ENCODE measurements around the gene ZFPL1. TPM values are rescaled to one million over a fixed set of nuclear protein-coding genes. Genes with fewer than 3 reads are reported as not detected.

Gene ZFPL1
- total and polyA plus RNA-seq, 4 donors: 12.3 to 19.2 (median 16.3) TPM

GRCh38 chr11:65060913-65061408 is 23.1 kb upstream of the ZFPL1 start:
- WGBS: 82% methylated on average over 9 of the region's 9 CpGs
- Histone ChIP-seq H3K9me3 (ENCODE audit: control insufficient read depth in 4 of 4, low read length in 3 of 4) (no peaks in the 10 kb centered on the region), H3K9ac (ENCODE audit: low read depth in 1 of 2, low read length in 2 of 2) (no peak overlapping the region), H3K27ac (ENCODE audit: low read depth in 1 of 2, low read length in 2 of 2) (no peak overlapping the region), H3K27me3 (ENCODE audit: control insufficient read depth in 4 of 4, insufficient read depth in 4 of 4, low read length in 3 of 4) (no peaks in the 10 kb centered on the region), H3K4me1 (ENCODE audit: control insufficient read depth in 4 of 4, insufficient read depth in 4 of 4, low read length in 3 of 4) (peaks cover 0 to 4% (median 1%) of the 10 kb centered on the region in 4 donors), H3K4me3 (ENCODE audit: low read depth in 1 of 3, low read length in 3 of 3) (no peak overlapping the region), H3K36me3 (ENCODE audit: control insufficient read depth in 4 of 4, insufficient read depth in 3 of 4, low read depth in 1 of 4, low read length in 3 of 4) (no peaks in the 10 kb centered on the region)
- TF ChIP-seq RAD21 (IDR thresholded peaks at IDR 0.05) (no peak), CTCF (IDR thresholded peaks at IDR 0.05; ENCODE audit: low read depth, low read length, missing input control) (no peak), SP1 (IDR thresholded peaks at IDR 0.05) (no peak), ATF3 (IDR thresholded peaks at IDR 0.05) (no peak), NR2F2 (IDR thresholded peaks at IDR 0.05) (no peak), YY1 (IDR thresholded peaks at IDR 0.05) (no peak), HNF4A (conservative IDR thresholded peaks at IDR 0.05) (no peak), FOXA1 (IDR thresholded peaks at IDR 0.05) (no peak), FOXA2 (IDR thresholded peaks at IDR 0.05) (no peak), EGR1 (IDR thresholded peaks at IDR 0.05; ENCODE audit: low read depth in 2 of 2) (no peak), REST (IDR thresholded peaks at IDR 0.05) (no peak)
- no peak for DNase-seq (ENCODE audit: low spot score)

GRCh38 chr11:65063532-65063931 is 20.5 kb upstream of the ZFPL1 start:
- H3K9ac ChIP-seq (ENCODE audit: low read depth in 1 of 2, low read length in 2 of 2): no peak overlapping the region
- H3K9me3 ChIP-seq (ENCODE audit: control insufficient read depth in 4 of 4, low read length in 3 of 4): no peaks in the 10 kb centered on the region
- H3K27me3 ChIP-seq (ENCODE audit: control insufficient read depth in 4 of 4, insufficient read depth in 4 of 4, low read length in 3 of 4): no peaks in the 10 kb centered on the region
- no peak overlapping the region for H3K27ac ChIP-seq (ENCODE audit: low read depth in 1 of 2, low read length in 2 of 2)
- WGBS: 82% methylated on average over 3 of the region's 3 CpGs
- H3K4me1 ChIP-seq (ENCODE audit: control insufficient read depth in 4 of 4, insufficient read depth in 4 of 4, low read length in 3 of 4): peaks cover 0 to 2% (median under 1%) of the 10 kb centered on the region in 4 donors
- H3K4me3 ChIP-seq (ENCODE audit: low read depth in 1 of 3, low read length in 3 of 3): no peak overlapping the region
- no peak for TF ChIP-seq JUND (IDR thresholded peaks at IDR 0.05)
- no peak for TF ChIP-seq NR2F2 (IDR thresholded peaks at IDR 0.05)
- no peak for TF ChIP-seq YY1 (IDR thresholded peaks at IDR 0.05)
- TF ChIP-seq ATF3 (IDR thresholded peaks at IDR 0.05): no peak
- TF ChIP-seq FOXA1 (IDR thresholded peaks at IDR 0.05): no peak
- no peak for TF ChIP-seq FOXA2 (IDR thresholded peaks at IDR 0.05)
- TF ChIP-seq CTCF (IDR thresholded peaks at IDR 0.05; ENCODE audit: low read depth, low read length, missing input control): no peak
- no peak for TF ChIP-seq GABPA (IDR thresholded peaks at IDR 0.05 in 1 of 2, conservative IDR thresholded peaks at IDR 0.05 in 1 of 2)
- no peak for DNase-seq (ENCODE audit: low spot score)
- no peaks in the 10 kb centered on the region for H3K36me3 ChIP-seq (ENCODE audit: control insufficient read depth in 4 of 4, insufficient read depth in 3 of 4, low read depth in 1 of 4, low read length in 3 of 4)
